Endothelial cell of umbilical vein (primary cell): ENCODE data around the gene GNAZ.

Source experiments
- CTCF ChIP-seq, 2 donors: IDR thresholded peaks; 1 replicate in 1 of 2; 2 replicates in 1 of 2; pipeline ENCODE4 v1.5.1; 2011; ENCODE audit warnings: low read length in 2 of 2, mild to moderate bottlenecking in 2 of 2, moderate library complexity in 2 of 2, control low read depth in 1 of 2, inconsistent platforms in 1 of 2, low read depth in 1 of 2; ENCODE audit not compliant: insufficient read depth in 1 of 2; ENCODE audit errors: extremely low read depth in 1 of 2
- EZH2 ChIP-seq: IDR thresholded peaks from 2 replicates; pipeline ENCODE4 v1.6.1; 2012; ENCODE audit warnings: borderline replicate concordance, low read depth, mild to moderate bottlenecking, moderate library complexity, low read length, inconsistent platforms; ENCODE audit not compliant: severe bottlenecking
- GATA2 ChIP-seq: IDR thresholded peaks from 2 replicates; pipeline ENCODE4 v1.7.0; 2011; ENCODE audit warnings: low read depth, mild to moderate bottlenecking, moderate library complexity, mixed read lengths, low read length; ENCODE audit not compliant: insufficient read length, insufficient read depth
- JUN ChIP-seq: IDR thresholded peaks from 2 replicates; pipeline ENCODE4 v1.6.1; 2011; ENCODE audit warnings: borderline replicate concordance, low read depth; ENCODE audit not compliant: insufficient read length, insufficient read depth
- MYC ChIP-seq: IDR thresholded peaks from one replicate; pipeline ENCODE4 v1.6.1; 2011; ENCODE audit warnings: mild to moderate bottlenecking, low read depth, low read length
- POLR2A ChIP-seq: IDR thresholded peaks from 2 replicates; pipeline ENCODE4 v1.6.1; 2012; ENCODE audit warnings: low read depth, mild to moderate bottlenecking, control low read depth, low read length
- POLR2AphosphoS5 ChIP-seq: IDR thresholded peaks from 2 replicates; pipeline ENCODE4 v1.6.1; 2012; ENCODE audit warnings: low read depth, mild to moderate bottlenecking, control low read depth, low read length, moderate library complexity; ENCODE audit not compliant: insufficient read depth
- TF ChIP-seq, protein P1 (sequence below): IDR thresholded peaks from 2 replicates; pipeline ENCODE4 v1.6.1; 2011; ENCODE audit not compliant: insufficient read depth, insufficient read length

DNA sequence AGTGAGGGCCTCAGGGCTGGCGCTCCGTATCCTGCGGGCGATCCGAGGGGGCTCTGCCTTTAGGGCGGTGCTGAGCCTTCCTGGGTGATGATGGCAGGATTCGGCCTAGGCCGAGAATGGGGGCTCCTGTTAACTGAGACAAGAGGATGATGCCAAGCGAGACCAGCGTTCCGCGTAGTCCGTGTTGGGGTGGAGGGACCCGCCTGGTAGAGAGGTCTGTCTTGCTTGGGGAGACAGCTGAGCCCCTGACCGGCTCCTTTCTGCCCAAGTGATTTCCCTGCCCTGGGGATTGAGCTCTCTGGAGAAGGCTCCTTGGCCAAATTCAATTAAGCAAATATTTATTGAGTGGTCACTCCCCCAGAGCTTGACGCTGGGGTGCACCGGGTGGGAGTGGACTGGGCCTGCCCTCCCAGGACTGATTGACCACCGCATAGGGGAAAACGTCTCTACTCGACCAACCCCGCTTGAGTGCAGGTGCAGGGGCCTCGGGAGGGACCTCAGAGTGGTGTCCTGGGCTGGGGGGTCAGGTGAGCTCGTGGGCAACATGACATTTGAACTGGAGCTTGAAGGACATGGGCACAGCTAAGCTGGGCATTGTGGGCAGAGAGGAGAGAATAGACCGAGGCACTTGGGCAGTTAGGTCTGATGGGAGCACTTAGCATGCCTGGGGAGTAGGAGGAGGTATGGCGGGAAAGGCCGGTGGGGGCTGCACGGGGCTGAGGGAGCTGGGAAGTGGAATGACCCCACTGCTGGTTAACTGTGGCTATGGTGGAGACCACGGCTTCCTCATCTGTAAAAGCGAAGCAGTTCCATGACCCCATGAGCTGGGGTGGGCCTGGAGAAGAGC, 1.1 kb downstream of the GNAZ start:
- TF ChIP-seq GATA2 (no peak), CTCF (IDR thresholded peaks at IDR 0.05; ENCODE audit: extremely low read depth in 1 of 2, insufficient read depth in 1 of 2, low read depth in 1 of 2, low read length in 2 of 2) (no peak), POLR2AphosphoS5 (no peak), POLR2A (no peak), JUN (no peak), EZH2 (no peak), MYC (no peak)
- TF ChIP-seq, protein P1, sequence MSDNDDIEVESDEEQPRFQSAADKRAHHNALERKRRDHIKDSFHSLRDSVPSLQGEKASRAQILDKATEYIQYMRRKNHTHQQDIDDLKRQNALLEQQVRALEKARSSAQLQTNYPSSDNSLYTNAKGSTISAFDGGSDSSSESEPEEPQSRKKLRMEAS = no peak
